GM19455 (cell line): ENCODE data around the gene PLXDC2.

Source experiments
- ATAC-seq: cut with Tn5 transposase; IDR thresholded peaks from one replicate; pipeline ENCODE4 v1.9.1; 2021; ENCODE audit not compliant: unreplicated experiment

Gene PLXDC2

GRCh38 chr10:19935176-19935575 is 118.9 kb downstream of the PLXDC2 start:
- no peak for ATAC-seq

GRCh38 chr10:19936289-19936688 is 120.1 kb downstream of the PLXDC2 start:
- ATAC-seq = no peak

GRCh38 chr10:19937989-19938388 is 121.8 kb downstream of the PLXDC2 start:
- no peak for ATAC-seq

- no peak for ATAC-seq
Measured at GRCh38 chr10:19941206-19941880, 125.1 kb downstream of the PLXDC2 start.

- no peak for ATAC-seq
Measured at GRCh38 chr10:19944911-19945663, 128.9 kb downstream of the PLXDC2 start.

GRCh38 chr10:19946245-19946644 is 130.0 kb downstream of the PLXDC2 start:
- ATAC-seq = no peak

- no peak for ATAC-seq
Measured at GRCh38 chr10:19946791-19947190, 130.6 kb downstream of the PLXDC2 start.

- ATAC-seq = no peak
Measured at GRCh38 chr10:19947215-19947614, 131.0 kb downstream of the PLXDC2 start.

GRCh38 chr10:19947656-19948055 is 131.4 kb downstream of the PLXDC2 start:
- no peak for ATAC-seq

GRCh38 chr10:19952224-19953010 is 136.2 kb downstream of the PLXDC2 start:
- ATAC-seq = no peak

GRCh38 chr10:19954601-19955000 is 138.4 kb downstream of the PLXDC2 start:
- ATAC-seq = no peak

GRCh38 chr10:19956516-19957032 is 140.3 kb downstream of the PLXDC2 start:
- no peak for ATAC-seq

GRCh38 chr10:19958787-19959186 is 142.6 kb downstream of the PLXDC2 start:
- no peak for ATAC-seq

GRCh38 chr10:19961076-19962053 is 145.1 kb downstream of the PLXDC2 start:
- no peak for ATAC-seq

- ATAC-seq = no peak
Measured at GRCh38 chr10:19964625-19965024, 148.4 kb downstream of the PLXDC2 start.

- ATAC-seq = no peak
Measured at GRCh38 chr10:19966751-19967150, 150.5 kb downstream of the PLXDC2 start.

GRCh38 chr10:19967981-19968380 is 151.7 kb downstream of the PLXDC2 start:
- no peak for ATAC-seq

GRCh38 chr10:19968745-19969144 is 152.5 kb downstream of the PLXDC2 start:
- ATAC-seq = no peak

- no peak for ATAC-seq
Measured at GRCh38 chr10:19970256-19970655, 154.0 kb downstream of the PLXDC2 start.

GRCh38 chr10:19970717-19971116 is 154.5 kb downstream of the PLXDC2 start:
- ATAC-seq = no peak
